A549 (cell line): ENCODE measurements around the gene FAM53B. TPM values are rescaled to one million over a fixed set of nuclear protein-coding genes. Genes with fewer than 3 reads are reported as not detected.

Experiments used
- ATAC-seq, 2 experiments: fragments of 200-7000 bp in 1 of 2; fragments of >200 bp in 1 of 2; cut with Nextera tagmentation in 1 of 2; cut with Tn5 transposase in 1 of 2; 3 replicates each; pipeline versions ENCODE4 v1.8.0 to v1.9.1; 2018 to 2020; ENCODE audit warnings: mild to moderate bottlenecking in 1 of 2, moderate library complexity in 1 of 2
- CTCF ChIA-PET: fragments of 300-600 bp; sonication (Branson Sonifier 250); formaldehyde crosslinking; extraction: SDS; loops from one replicate; lab custom pipeline; 2021; ENCODE audit warnings: antibody characterized with exemption, inconsistent platforms; lab: Yijun Ruan, JAX
- POLR2A ChIA-PET: fragments of 350-600 bp; formaldehyde crosslinking; extraction: SDS; loops from one replicate; lab custom pipeline; 2021; ENCODE audit warnings: antibody characterized with exemption, inconsistent platforms; lab: Yijun Ruan, JAX
- DNase-seq, 2 experiments: peaks; one replicate each; pipeline versions ENCODE4 v3.0.0 to v3.0.0-alpha.2; 2011 to 2016; ENCODE audit warnings: low read depth in 1 of 2, low spot score in 1 of 2
- FAIRE-seq: peaks from 2 replicates; lab custom pipeline; 2011; peaks lifted over from hg19 to GRCh38; lab: Jason Lieb, UNC
- H3K27ac ChIP-seq, 2 experiments: fragments of >200 bp; sonication (Bioruptor Twin); formaldehyde crosslinking; 3 replicates each; pipeline ENCODE4 v1.5.1; 2016 to 2017
- H3K4me1 ChIP-seq: fragments of >200 bp; sonication (Bioruptor Twin); formaldehyde crosslinking; 3 replicates; pipeline ENCODE4 v1.6.1; 2016
- H3K4me2 ChIP-seq: fragments of >200 bp; sonication (Bioruptor Twin); formaldehyde crosslinking; 3 replicates; pipeline ENCODE4 v1.6.1; 2016
- H3K4me3 ChIP-seq: fragments of >200 bp; sonication (Bioruptor Twin); formaldehyde crosslinking; 3 replicates; pipeline ENCODE4 v1.5.1; 2016
- H3K9me3 ChIP-seq: fragments of >200 bp; sonication (Bioruptor Twin); formaldehyde crosslinking; 3 replicates; pipeline ENCODE4 v1.6.1; 2016
- BCL3 ChIP-seq: fragments of >200 bp; sonication (Bioruptor Twin); formaldehyde crosslinking; IDR thresholded peaks from 3 replicates; pipeline ENCODE4 v1.6.1; 2016
- CHD2 ChIP-seq: fragments of 150-350 bp; IDR thresholded peaks from 2 replicates; pipeline ENCODE4 v1.6.1; 2014; ENCODE audit warnings: low read length; ENCODE audit not compliant: partially characterized antibody
- CHD4 ChIP-seq: fragments of 200-600 bp; sonication (generic); IDR thresholded peaks from 2 replicates; pipeline ENCODE4 v1.6.1; 2016; ENCODE audit warnings: antibody characterized with exemption, mild to moderate bottlenecking, borderline replicate concordance
- EHMT2 ChIP-seq: fragments of 200-600 bp; sonication (generic); IDR thresholded peaks from 2 replicates; pipeline ENCODE4 v1.6.1; 2016; ENCODE audit warnings: antibody characterized with exemption, low read depth, mild to moderate bottlenecking, moderate library complexity
- ESRRA ChIP-seq: fragments of 150-350 bp; IDR thresholded peaks from 2 replicates; pipeline ENCODE4 v1.6.1; 2014; ENCODE audit warnings: mild to moderate bottlenecking, low read length, borderline replicate concordance
- FOSL2 ChIP-seq, 2 experiments: fragments of 450-650 bp in 1 of 2; fragments of >200 bp in 1 of 2; sonication (Bioruptor Twin) in 1 of 2; formaldehyde crosslinking; IDR thresholded peaks; 2 replicates each; pipeline versions ENCODE4 v1.5.0 to v1.6.1; 2016 to 2020; ENCODE audit warnings: mild to moderate bottlenecking in 1 of 2, moderate library complexity in 1 of 2
- GATA3 ChIP-seq: IDR thresholded peaks from 2 replicates; pipeline ENCODE4 v1.6.1; 2012; ENCODE audit warnings: borderline replicate concordance
- HDAC2 ChIP-seq: fragments of 200-600 bp; sonication (generic); IDR thresholded peaks from 2 replicates; pipeline ENCODE4 v1.6.1; 2016
- HEYL ChIP-seq: fragments of 250-450 bp; sonication (Bioruptor Pico); IDR thresholded peaks from 2 replicates; pipeline ENCODE4 v1.8.0; 2021; ENCODE audit warnings: mild to moderate bottlenecking, moderate library complexity
- HOXA7 ChIP-seq: fragments of 250-450 bp; sonication (Bioruptor Pico); IDR thresholded peaks from 2 replicates; pipeline ENCODE4 v1.5.0; 2020; ENCODE audit warnings: mild to moderate bottlenecking, moderate library complexity
- JUN ChIP-seq, 2 experiments: fragments of >200 bp; sonication (Bioruptor Twin); formaldehyde crosslinking; IDR thresholded peaks; 2 replicates in 1 of 2; 3 replicates in 1 of 2; pipeline ENCODE4 v1.6.1; 2016 to 2017
- MAFK ChIP-seq: fragments of 450-650 bp; IDR thresholded peaks from 2 replicates; pipeline ENCODE4 v1.6.1; 2014; ENCODE audit not compliant: partially characterized antibody
- MAX ChIP-seq: IDR thresholded peaks from 2 replicates; pipeline ENCODE4 v1.6.1; 2012
- MAZ ChIP-seq: fragments of 150-350 bp; IDR thresholded peaks from 2 replicates; pipeline ENCODE4 v1.6.1; 2014; ENCODE audit warnings: antibody characterized with exemption, low read depth, low read length, borderline replicate concordance
- NPAS2 ChIP-seq: fragments of 250-450 bp; sonication (Bioruptor Pico); IDR thresholded peaks from 2 replicates; pipeline ENCODE4 v1.8.0; 2022; ENCODE audit warnings: mild to moderate bottlenecking, moderate library complexity, borderline replicate concordance
- RCOR1 ChIP-seq: fragments of 150-350 bp; IDR thresholded peaks from 2 replicates; pipeline ENCODE4 v1.6.1; 2014; ENCODE audit warnings: antibody characterized with exemption, low read length, low read depth
- REST ChIP-seq: fragments of 200-600 bp; sonication (generic); IDR thresholded peaks from 2 replicates; pipeline ENCODE4 v1.6.1; 2016; ENCODE audit warnings: antibody characterized with exemption, mild to moderate bottlenecking, moderate library complexity
- TFCP2L1 ChIP-seq: fragments of 250-450 bp; sonication (Bioruptor Pico); IDR thresholded peaks from 2 replicates; pipeline ENCODE4 v1.5.0; 2021; ENCODE audit warnings: mild to moderate bottlenecking
- TP53 ChIP-seq: fragments of 250-450 bp; sonication (Bioruptor Pico); IDR thresholded peaks from 2 replicates; pipeline ENCODE4 v1.5.0; 2021; ENCODE audit warnings: mild to moderate bottlenecking, moderate library complexity
- ZFP36 ChIP-seq: fragments of 450-650 bp; IDR thresholded peaks from 2 replicates; pipeline ENCODE4 v1.6.1; 2014; ENCODE audit warnings: borderline replicate concordance; ENCODE audit not compliant: partially characterized antibody
- ZSCAN20 ChIP-seq: fragments of 250-450 bp; sonication (Bioruptor Pico); IDR thresholded peaks from 2 replicates; pipeline ENCODE4 v1.8.0; 2022; ENCODE audit warnings: mild to moderate bottlenecking, moderate library complexity
- WGBS: methylation state at CpG from one replicate; pipeline ENCODE4 v1.1.6; 2017; ENCODE audit errors: missing lambda C conversion rate; 5-methylcytosine and 5-hydroxymethylcytosine counted together
- polyA plus RNA-seq, 4 experiments: library from polyadenylated mRNA; depleted of rRNA in 3 of 4; stranded (reverse); fragments of >200 nt; fragmentation: RNase III in 1 of 4; extraction: RNeasy Plus Mini Kit Qiagen cat#74134 plus additional on column Dnase treatment in 1 of 4; gene quantifications; 2 replicates in 3 of 4; 3 replicates in 1 of 4; pipeline ENCODE4 v1.2.3, GENCODE V29; 2011 to 2017

FAM53B gene
- polyA plus RNA-seq, 2 of the 4 experiments (the other 2 are of a cell fraction), result 5.1 to 8.5 TPM

GRCh38 chr10:124723826-124724225 is 20.4 kb downstream of the FAM53B start (continued):
- TF ChIP-seq ESRRA, result no peak
- TF ChIP-seq, all 56 proteins: peak for 0

- H3K9me3 ChIP-seq, result no peaks in the 10 kb centered on the region
- H3K4me2 ChIP-seq, result no peak overlapping the region
- ATAC-seq (no peak; a peak in 1 of 6 replicates), DNase-seq (no peak), FAIRE-seq (no peak)
- H3K27ac ChIP-seq, result no peak overlapping the region
- H3K4me3 ChIP-seq, result no peak overlapping the region
- WGBS, result 87% methylated on average over 8 of the region's 8 CpGs
- TF ChIP-seq NPAS2 (CRISPR knock-in tag), result no peak
- peak; percentile 73 for TF ChIP-seq ZFP36
- TF ChIP-seq FOSL2 (IDR thresholded peaks at IDR 0.05), result no peak
- no peak for TF ChIP-seq FOSL2 (CRISPR knock-in tag; IDR thresholded peaks at IDR 0.05)
- TF ChIP-seq MAZ, result no peak
- TF ChIP-seq TFCP2L1, result no peak
- CTCF ChIA-PET, result interaction anchor here (0.9 to 2.7 kb wide), 4 partner anchors 9 to 193 kb away, joined by 3 to 12 read pairs (median 4); no protein-coding TSS in a partner anchor
- POLR2A ChIA-PET, result no interaction called here
- H3K4me1 ChIP-seq, result no peaks in the 10 kb centered on the region
Measured at GRCh38 chr10:124722798-124723783, 21.1 kb downstream of the FAM53B start.

GRCh38 chr10:124721330-124722045 is 22.7 kb downstream of the FAM53B start:
- Histone ChIP-seq H3K9me3 (no peaks in the 10 kb centered on the region), H3K4me3 (no peak overlapping the region), H3K4me1 (no peaks in the 10 kb centered on the region), H3K27ac (no peak overlapping the region), H3K4me2 (no peak overlapping the region)
- ATAC-seq (no peak), FAIRE-seq (no peak), DNase-seq (no peak)
- 92% methylated on average over 16 of the region's 16 CpGs for WGBS
- TF ChIP-seq MAX (no peak), RCOR1 (no peak), CHD4 (no peak), HEYL (no peak), CHD2 (no peak), ESRRA (no peak), MAFK (no peak), GATA3 (no peak), REST (no peak), BCL3 (no peak), ZSCAN20 (no peak), HOXA7 (CRISPR knock-in tag) (no peak), JUN (IDR thresholded peaks at IDR 0.05) (no peak), HDAC2 (no peak), TP53 (no peak), EHMT2 (no peak)
- POLR2A ChIA-PET, result no interaction called here
- CTCF ChIA-PET, result interaction anchor here (0.6 to 2.7 kb wide), 5 partner anchors 10 to 1553 kb away, joined by 3 to 12 read pairs (median 3); no protein-coding TSS in a partner anchor
